Activated naive CD4-positive, alpha-beta T cell treated with anti-CD3 and anti-CD28 coated beads, Interleukin-2, amount 50 U/mL, for 24 hours (primary cell): Measurements from ENCODE around the gene WDR27.
"Not testable (repeated sequence)": the region's sequence is repeated elsewhere in the genome, so short reads cannot be mapped to it uniquely, and the experiment has no call there.

ENCODE experiments used
- H3K27ac Mint-ChIP-seq: one replicate; pipeline ENCODE4 v1.8.0; 2021; ENCODE audit warnings: mild to moderate bottlenecking, mixed read lengths
- H3K27me3 Mint-ChIP-seq: one replicate; pipeline ENCODE4 v1.8.0; 2021; ENCODE audit warnings: mixed read lengths
- H3K36me3 Mint-ChIP-seq: one replicate; pipeline ENCODE4 v1.8.0; 2021; ENCODE audit warnings: mixed read lengths
- H3K4me1 Mint-ChIP-seq: one replicate; pipeline ENCODE4 v1.8.0; 2021; ENCODE audit warnings: mixed read lengths
- H3K4me3 Mint-ChIP-seq: one replicate; pipeline ENCODE4 v1.8.0; 2021; ENCODE audit warnings: mild to moderate bottlenecking, mixed read lengths
- H3K9me3 Mint-ChIP-seq: one replicate; pipeline ENCODE4 v1.8.0; 2021; ENCODE audit warnings: mixed read lengths

WDR27 gene

DNA sequence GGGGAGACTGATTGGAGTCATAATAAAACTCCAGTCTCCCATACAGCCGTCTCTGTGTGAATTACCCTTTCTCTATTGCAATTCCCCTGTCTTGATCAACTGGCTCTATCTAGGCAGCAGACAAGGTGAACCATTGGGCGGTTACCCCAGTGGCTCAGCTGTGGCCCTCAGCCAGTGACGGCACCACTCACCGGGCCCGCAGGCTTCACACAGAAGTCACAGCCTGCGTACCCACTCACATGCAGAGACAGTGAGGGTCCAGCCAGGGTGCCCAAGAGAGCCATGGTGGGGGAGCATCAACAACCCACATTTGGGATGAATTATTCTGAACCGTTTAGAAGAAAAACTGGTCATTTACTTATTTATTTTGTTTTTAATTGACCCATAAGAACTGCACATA lies 78.5 kb downstream of the WDR27 start:
- peaks cover 6% of the 10 kb centered on the region for H3K36me3 Mint-ChIP-seq
- no peaks in the 10 kb centered on the region for H3K9me3 Mint-ChIP-seq
- no peaks in the 10 kb centered on the region for H3K4me1 Mint-ChIP-seq
- no peaks in the 10 kb centered on the region for H3K27me3 Mint-ChIP-seq
- H3K27ac Mint-ChIP-seq, result no peak overlapping the region
- H3K4me3 Mint-ChIP-seq, result no peak overlapping the region

DNA sequence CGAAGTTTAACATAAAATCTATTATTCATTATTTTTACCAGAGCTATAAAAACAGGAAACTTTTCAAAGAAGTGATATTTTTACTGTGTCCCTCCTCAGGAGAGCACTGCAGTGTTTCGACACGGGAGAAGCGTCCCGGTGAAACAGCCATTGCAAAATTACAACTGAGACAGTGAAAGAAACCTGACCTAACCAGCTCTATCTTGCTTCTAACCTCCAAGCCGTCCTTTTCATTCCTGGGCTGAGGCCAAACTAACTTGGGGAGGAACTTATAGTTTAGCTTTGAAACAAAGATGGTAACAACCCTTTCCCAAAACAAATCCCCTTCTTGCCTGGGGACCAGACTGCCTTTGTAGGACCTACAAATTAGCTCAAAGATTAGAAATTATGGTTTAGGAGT lies 79.2 kb downstream of the WDR27 start:
- Mint-ChIP-seq H3K27ac (no peak overlapping the region), H3K36me3 (peaks cover 6% of the 10 kb centered on the region), H3K4me1 (no peaks in the 10 kb centered on the region)

DNA sequence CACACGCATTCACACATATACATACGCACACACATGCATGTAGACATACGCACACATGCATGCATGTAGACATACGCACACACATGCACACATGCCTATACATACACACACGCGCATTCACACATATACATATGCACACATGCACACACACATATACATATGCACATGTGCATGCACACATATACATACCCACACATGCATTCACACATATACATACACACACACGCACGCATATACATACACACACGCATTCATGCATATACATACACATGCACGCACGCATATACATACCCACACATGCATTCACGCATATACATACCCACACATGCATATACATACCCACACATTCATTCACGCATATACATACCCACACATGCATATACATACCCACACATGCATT lies 80.5 kb downstream of the WDR27 start:
- H3K27me3 Mint-ChIP-seq, result no peaks in the 10 kb centered on the region
- no peak overlapping the region for H3K27ac Mint-ChIP-seq
- H3K36me3 Mint-ChIP-seq, result peaks cover 9% of the 10 kb centered on the region
- H3K9me3 Mint-ChIP-seq, result peaks cover 5% of the 10 kb centered on the region
- H3K4me1 Mint-ChIP-seq, result no peaks in the 10 kb centered on the region
- H3K4me3 Mint-ChIP-seq, result no peak overlapping the region

More for the DNA sequence above, 79.2 kb downstream of the WDR27 start:
- no peaks in the 10 kb centered on the region for H3K9me3 Mint-ChIP-seq
- H3K27me3 Mint-ChIP-seq, result no peaks in the 10 kb centered on the region
- no peak overlapping the region for H3K4me3 Mint-ChIP-seq

DNA sequence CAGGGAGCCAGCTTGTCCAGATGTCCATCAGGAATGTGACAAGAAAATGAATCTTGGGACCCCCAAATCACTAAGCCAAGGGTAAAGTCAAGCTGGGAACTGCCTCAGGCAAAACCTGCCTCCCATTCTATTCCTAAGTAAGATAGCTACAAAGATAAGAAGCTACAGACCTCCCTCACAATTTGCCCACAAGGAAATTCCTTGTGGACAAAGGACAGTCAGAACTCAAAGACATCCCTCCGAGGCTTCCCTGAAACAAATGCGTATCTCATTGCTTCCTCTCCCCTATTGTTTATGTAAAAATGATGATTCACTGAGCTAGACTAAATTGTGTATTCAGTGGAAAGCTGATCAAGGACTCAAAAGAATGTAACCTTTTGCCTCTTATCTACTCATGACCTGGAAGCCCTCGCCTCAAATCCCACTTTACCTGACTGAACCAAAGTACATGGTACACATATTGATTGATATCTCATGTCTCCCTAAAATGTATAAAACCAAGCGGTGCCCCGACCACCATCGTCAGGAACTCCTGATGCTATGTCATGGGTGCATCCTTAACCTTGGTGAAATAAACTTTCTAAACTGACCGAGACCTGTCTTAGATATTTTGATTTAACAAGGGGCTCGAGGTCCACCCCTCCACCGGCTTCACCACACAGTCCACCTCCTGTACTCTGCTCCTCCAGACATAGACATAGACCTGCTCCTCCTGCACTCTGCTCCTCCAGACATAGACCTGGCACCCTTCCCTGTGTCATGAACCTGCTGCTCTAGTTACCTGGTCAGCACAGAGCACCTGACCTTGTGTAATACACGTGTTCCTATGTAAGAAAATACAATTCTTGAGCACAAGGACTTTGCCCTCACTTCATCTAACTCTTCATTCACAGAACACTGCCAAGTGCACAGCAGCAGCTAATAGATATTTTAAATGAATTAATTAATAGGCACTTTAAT lies 81.4 kb downstream of the WDR27 start:
- Mint-ChIP-seq H3K4me3 (no peak overlapping the region), H3K4me1 (no peaks in the 10 kb centered on the region), H3K27me3 (no peaks in the 10 kb centered on the region), H3K9me3 (peaks cover 7% of the 10 kb centered on the region), H3K27ac (no peak overlapping the region), H3K36me3 (peaks cover 9% of the 10 kb centered on the region)

DNA sequence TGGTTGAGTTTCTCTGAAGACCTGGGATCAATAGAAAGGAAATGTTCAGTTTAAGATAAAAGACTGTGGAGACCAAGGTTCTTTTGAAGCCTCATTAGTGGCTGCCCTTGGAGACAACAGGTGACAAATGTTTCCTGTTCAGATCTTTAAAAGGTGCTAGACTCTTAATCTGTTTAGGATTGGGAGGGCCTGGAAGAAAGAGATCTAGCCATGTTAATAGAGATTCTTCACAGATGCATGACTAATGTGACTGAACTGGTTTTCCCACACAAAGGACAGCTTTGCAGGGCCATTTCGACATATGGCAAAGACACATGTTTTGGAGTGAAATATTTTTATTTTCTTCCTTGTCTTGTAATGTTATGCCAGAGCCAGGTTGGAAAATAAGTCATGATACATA lies 82.2 kb downstream of the WDR27 start:
- no peaks in the 10 kb centered on the region for H3K4me1 Mint-ChIP-seq
- no peak overlapping the region for H3K27ac Mint-ChIP-seq
- H3K4me3 Mint-ChIP-seq, result no peak overlapping the region
- peaks cover 7% of the 10 kb centered on the region for H3K9me3 Mint-ChIP-seq
- H3K27me3 Mint-ChIP-seq, result no peaks in the 10 kb centered on the region
- H3K36me3 Mint-ChIP-seq, result peaks cover 10% of the 10 kb centered on the region

DNA sequence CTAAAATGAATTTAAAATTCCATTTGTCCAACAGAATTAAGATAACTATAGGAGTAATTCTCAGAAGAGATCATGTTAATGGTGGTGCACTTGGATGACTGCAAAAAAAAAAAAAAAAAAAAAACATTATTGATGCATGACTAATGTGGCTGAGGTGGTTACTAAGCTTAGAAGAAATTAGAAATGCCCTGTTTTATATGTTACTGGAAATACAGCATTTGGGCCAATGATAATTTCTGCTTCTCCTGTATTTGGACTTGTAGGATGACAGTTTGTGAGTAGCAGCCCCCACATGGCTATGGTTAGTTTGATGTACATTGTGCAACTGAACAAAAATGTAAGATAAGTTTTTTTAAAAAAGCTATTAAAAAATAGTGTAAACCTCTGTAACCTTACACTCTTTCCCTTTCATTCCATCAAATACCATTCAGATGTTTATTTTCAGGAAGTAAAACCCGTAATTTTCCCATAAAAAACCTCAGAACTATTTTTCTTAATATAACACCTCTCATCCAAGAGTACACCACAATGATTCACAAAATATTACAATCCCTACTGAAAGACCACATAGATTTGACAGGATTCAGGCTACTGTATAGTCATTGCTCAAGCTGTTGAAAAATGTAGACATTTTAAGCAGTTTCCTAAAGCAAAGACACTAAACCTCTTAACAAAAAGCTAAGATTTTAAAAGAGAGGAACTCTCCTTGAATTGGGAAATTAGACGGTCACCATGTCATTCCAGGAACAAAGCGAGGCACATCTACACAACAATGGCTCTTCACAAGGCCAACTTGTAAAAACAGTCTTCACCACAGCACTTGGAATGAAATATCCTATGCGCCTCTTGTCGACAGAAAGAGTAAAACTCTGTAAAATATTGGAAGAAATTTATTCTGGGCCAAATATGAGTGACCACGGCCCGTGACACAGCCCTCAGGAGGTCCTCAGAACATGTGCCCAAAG lies 83.0 kb downstream of the WDR27 start:
- H3K4me3 Mint-ChIP-seq, result no peak overlapping the region
- H3K36me3 Mint-ChIP-seq, result peaks cover 10% of the 10 kb centered on the region
- H3K4me1 Mint-ChIP-seq, result no peaks in the 10 kb centered on the region
- H3K27ac Mint-ChIP-seq, result no peak overlapping the region
- H3K27me3 Mint-ChIP-seq, result no peaks in the 10 kb centered on the region
- H3K9me3 Mint-ChIP-seq, result peaks cover 7% of the 10 kb centered on the region

DNA sequence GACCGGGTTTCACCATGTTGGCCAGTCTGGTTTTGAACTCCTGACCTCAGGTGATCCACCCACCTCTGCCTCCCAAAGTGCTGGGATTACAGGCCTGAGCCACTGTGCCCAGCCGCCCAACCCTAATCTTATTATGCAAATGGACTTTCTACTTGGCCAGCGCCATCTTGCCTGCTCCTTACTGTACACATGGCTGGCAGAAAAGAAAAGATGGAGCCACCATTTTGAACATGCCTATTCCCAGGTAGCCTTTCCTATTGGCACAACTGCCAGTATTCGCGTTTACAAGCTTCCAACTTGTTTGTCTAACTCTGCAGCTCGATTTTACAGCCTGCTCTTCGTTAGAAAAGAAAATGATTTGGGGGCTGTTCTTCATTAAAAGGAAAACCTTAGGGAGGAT lies 84.3 kb downstream of the WDR27 start:
- H3K27ac Mint-ChIP-seq, result no peak overlapping the region
- H3K4me3 Mint-ChIP-seq, result no peak overlapping the region
- no peaks in the 10 kb centered on the region for H3K4me1 Mint-ChIP-seq
- no peaks in the 10 kb centered on the region for H3K27me3 Mint-ChIP-seq
- H3K9me3 Mint-ChIP-seq, result peaks cover 7% of the 10 kb centered on the region
- peaks cover 13% of the 10 kb centered on the region for H3K36me3 Mint-ChIP-seq

DNA sequence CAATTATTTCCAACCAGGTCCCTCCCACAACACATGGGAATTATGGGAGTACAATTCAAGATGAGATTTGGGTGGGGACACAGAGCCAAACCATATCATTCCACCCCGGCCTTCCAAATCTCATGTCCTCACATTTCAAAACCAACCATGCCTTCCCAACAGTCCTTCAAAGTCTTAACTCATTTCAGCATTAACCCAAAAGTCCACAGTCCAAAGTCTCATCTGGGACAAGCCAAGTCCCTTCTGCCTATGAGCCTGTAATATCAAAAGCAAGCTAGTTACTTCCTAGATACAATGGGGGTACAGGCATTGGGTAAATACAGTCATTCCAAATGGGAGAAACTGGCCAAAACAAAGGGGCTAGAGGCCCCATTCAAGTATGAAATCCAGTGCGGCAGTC lies 93.2 kb downstream of the WDR27 start:
- H3K4me1 Mint-ChIP-seq, H3K9me3 Mint-ChIP-seq, H3K4me3 Mint-ChIP-seq, H3K27ac Mint-ChIP-seq, H3K27me3 Mint-ChIP-seq: not testable (repeated sequence)
- peaks cover 37% of the 10 kb centered on the region for H3K36me3 Mint-ChIP-seq

DNA sequence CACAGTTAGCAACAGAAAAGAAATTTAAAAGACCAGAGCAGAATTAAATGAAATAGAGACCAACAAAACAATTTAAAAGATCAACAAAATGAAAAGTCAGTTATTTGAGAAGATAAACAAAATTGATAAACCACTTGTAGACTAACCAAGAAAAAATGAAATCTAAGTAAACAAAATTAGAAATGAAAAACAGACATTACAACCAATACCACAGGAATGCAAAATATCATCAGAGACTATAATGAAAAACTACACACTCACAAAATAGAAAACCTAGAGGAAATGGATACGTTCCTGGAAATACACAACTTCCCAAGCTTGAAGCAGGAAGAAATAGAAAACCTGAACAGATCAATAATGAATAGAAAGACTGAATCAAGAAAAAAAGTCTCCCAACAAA lies 97.8 kb downstream of the WDR27 start:
- Mint-ChIP-seq H3K36me3 (peaks cover 49% of the 10 kb centered on the region), H3K27me3 (no peaks in the 10 kb centered on the region), H3K4me3 (no peak overlapping the region), H3K4me1 (no peaks in the 10 kb centered on the region), H3K27ac (no peak overlapping the region), H3K9me3 (peaks cover 9% of the 10 kb centered on the region)

DNA sequence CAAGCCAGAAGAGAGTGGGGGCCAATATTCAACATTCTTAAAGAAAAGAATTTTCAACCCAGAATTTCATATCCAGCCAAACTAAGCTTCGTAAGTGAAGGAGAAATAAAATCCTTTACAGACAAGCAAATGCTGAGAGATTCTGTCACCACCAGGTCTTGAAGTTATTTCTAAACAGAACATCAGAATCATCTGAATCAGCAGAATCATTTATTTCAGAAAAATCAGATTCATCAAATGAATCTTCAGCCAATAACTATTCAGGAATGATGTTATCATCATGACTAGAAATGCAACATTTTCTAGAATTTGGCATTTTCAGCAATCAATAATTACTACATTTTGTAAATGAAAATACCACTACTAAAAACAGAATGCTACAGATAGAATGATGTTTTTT lies 100.7 kb downstream of the WDR27 start:
- not testable (repeated sequence) for H3K27ac Mint-ChIP-seq, H3K4me1 Mint-ChIP-seq, H3K27me3 Mint-ChIP-seq, H3K4me3 Mint-ChIP-seq
- Mint-ChIP-seq H3K9me3 (peaks cover 14% of the 10 kb centered on the region), H3K36me3 (peaks cover 41% of the 10 kb centered on the region)

DNA sequence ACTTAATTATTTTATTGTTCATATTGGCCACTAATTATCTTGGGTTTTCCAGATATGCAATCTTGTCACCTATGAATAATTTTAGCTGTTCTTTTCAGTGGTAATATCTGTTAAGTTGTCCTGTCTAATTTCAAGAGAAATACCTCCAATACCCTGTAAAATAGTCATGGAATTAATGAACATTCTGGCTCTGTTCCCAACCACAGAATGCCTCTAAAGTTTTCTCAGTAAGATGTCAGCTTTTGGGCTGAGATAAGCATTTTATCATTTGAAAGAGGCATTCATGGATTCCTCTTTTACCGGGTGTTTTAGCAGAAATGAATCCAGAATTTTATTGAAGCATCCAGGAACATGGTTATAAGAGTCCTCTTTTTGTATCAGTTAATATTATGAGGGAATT lies 109.3 kb downstream of the WDR27 start:
- Mint-ChIP-seq H3K4me3 (no peak overlapping the region), H3K4me1 (peaks cover 27% of the 10 kb centered on the region), H3K36me3 (peaks cover 8% of the 10 kb centered on the region), H3K27ac (no peak overlapping the region), H3K27me3 (no peaks in the 10 kb centered on the region), H3K9me3 (peaks cover 10% of the 10 kb centered on the region)

DNA sequence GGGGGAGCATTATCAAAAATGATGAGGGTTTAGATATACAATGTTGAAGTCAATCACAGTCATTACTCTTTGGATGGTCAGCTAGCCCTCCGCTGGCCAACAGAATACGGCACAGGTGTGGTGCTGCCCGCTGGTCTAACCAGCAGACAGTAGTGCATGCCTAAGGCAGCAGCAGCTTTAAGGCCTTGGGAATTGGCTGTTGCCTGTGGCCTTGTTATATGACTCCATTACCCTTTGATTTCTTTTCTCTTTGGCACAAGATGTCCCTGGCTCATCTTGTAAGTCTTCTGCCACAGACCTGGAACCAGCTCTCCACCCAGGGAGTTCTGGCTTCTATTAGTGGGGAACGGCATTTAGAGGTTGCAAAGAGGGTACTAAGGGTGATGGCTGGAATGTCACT lies 110.2 kb downstream of the WDR27 start:
- peaks cover 4% of the 10 kb centered on the region for H3K36me3 Mint-ChIP-seq
- H3K4me3 Mint-ChIP-seq, result no peak overlapping the region
- no peak overlapping the region for H3K27ac Mint-ChIP-seq
- H3K4me1 Mint-ChIP-seq, result peaks cover 27% of the 10 kb centered on the region
- no peaks in the 10 kb centered on the region for H3K27me3 Mint-ChIP-seq
- peaks cover 5% of the 10 kb centered on the region for H3K9me3 Mint-ChIP-seq

DNA sequence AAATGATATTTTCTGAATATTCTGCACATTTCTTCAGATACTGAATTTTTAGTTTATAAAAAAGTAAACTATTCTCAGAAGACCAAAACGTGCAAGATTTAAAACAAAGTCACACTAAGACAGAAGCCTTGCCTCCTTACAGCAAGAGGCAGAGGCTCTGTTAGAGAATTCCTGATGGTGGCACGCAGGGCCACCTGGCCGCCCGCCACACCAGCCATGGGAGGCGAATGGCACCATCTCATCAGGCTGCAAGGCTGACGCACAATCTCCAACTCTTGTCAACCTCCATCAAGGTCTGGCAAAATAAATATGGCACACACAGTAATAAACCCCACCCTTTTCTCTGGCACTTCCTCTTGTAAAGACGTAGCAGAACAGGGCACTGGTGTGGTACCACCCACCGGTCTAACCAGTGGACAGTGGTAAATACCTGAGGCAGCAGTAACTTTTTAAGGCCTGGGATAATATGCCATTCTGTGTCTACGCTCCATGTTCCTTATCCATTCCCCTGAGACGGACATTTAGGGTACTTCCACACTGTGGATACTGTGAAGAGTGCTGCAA lies 111.4 kb downstream of the WDR27 start:
- Mint-ChIP-seq H3K4me1 (peaks cover 27% of the 10 kb centered on the region), H3K27me3 (no peaks in the 10 kb centered on the region), H3K27ac (peak overlapping the region; percentile 43), H3K4me3 (no peak overlapping the region), H3K36me3 (peaks cover 1% of the 10 kb centered on the region), H3K9me3 (no peaks in the 10 kb centered on the region)

DNA sequence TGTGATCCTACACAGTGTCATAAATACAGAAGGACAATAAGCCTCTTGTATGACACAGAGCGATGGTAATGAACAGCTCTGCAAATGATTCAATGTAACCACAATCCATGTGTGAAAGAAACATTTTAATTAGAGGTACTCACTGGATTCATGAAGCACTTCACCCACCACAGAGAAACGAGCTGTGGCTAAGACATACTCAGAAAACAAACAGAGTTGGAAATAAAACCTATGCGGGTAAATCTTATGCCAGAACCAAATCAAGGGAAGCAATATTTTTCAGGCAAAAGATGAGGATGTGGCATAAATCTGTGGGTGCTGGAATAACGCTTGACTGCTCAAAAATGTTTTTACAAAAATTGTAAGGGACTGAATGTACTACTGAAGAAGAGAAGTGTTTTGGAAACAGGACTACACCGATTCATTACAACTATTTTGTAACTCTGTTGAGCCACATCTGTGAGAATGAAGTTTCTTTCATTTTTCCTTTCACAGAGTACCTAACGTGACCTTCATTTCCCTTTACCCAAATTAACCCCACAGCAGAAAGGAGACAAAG lies 112.1 kb downstream of the WDR27 start:
- Mint-ChIP-seq H3K4me1 (peaks cover 31% of the 10 kb centered on the region), H3K36me3 (peaks cover 1% of the 10 kb centered on the region), H3K4me3 (peak overlapping the region; percentile 24), H3K27me3 (no peaks in the 10 kb centered on the region), H3K27ac (peak overlapping the region; percentile 77), H3K9me3 (no peaks in the 10 kb centered on the region)

DNA sequence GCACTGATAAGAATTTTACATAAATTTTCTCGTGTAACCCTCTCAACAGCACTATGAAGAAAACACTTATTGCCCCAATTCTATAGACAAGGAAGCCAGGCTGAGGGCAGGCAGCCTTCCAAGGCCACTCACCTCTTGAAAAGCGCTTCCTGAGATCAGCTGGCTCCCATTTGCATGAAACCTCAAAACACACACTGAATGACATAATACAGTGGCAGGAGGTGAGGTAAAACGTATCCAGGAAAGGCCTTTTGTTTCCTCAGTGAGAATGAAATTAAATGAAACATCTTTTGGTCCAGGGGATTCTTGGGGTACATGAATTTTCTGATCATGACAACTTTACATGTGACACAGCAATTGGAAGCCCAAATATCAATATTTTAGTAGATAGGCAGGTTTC lies 112.5 kb downstream of the WDR27 start:
- Mint-ChIP-seq H3K9me3 (no peaks in the 10 kb centered on the region), H3K4me3 (peak overlapping the region; percentile 24), H3K4me1 (peaks cover 36% of the 10 kb centered on the region), H3K27me3 (no peaks in the 10 kb centered on the region), H3K27ac (peak overlapping the region; percentile 77), H3K36me3 (peaks cover 1% of the 10 kb centered on the region)
